ENCODE data around the gene NBPF11.
"Not testable (repeated sequence)": the region's sequence is repeated elsewhere in the genome, so short reads cannot be mapped to it uniquely, and the experiment has no call there.

The NBPF11 gene, protein sequence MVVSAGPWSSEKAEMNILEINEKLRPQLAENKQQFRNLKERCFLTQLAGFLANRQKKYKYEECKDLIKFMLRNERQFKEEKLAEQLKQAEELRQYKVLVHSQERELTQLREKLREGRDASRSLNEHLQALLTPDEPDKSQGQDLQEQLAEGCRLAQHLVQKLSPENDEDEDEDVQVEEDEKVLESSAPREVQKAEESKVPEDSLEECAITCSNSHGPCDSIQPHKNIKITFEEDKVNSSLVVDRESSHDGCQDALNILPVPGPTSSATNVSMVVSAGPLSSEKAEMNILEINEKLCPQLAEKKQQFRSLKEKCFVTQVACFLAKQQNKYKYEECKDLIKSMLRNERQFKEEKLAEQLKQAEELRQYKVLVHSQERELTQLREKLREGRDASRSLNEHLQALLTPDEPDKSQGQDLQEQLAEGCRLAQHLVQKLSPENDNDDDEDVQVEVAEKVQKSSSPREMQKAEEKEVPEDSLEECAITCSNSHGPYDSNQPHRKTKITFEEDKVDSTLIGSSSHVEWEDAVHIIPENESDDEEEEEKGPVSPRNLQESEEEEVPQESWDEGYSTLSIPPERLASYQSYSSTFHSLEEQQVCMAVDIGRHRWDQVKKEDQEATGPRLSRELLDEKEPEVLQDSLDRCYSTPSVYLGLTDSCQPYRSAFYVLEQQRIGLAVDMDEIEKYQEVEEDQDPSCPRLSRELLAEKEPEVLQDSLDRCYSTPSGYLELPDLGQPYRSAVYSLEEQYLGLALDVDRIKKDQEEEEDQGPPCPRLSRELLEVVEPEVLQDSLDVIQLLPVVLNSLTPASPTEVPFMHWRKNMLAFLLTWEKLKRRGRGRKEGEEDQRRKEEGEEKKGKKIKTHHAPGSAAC

DNA sequence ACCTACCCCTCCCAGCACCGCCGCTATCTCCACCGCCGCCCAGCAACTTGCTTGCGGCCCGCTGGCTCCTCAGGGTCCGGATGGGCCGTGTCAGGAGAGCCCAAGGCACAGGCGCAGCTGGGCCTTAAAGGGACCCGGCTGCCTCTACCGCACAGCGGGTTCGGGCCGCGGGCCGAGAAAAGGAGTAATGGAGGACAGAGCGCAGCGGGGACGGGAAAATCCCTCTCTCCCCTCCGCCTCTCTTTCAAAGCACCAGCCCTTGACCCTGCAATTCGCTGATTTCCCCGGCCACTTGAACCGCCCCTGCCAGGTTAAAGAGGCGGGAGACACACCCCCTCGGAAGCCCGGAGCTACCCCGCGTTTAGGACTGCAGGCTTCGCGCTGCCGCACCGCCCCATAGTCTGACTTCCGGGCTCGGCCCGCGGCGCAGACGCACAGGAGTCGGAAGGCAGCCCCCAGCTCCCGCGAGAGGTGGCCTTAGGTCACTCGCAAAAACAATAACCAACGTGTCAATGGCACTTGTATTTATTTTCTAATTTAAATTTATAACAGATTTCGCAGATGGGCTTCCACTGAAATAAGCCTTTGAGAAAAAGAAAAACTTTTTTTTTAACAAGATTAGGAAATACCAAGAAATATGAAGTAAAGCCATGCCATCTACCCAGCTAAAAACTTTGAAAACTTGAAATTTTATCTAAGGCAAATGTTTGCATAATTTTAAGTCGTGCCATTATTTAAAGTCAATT lies at the start of gene NBPF11:
NBPF11 (minus strand) TSS at position 371 of the 746 bp plus-strand sequence. CDS start 25,278 bp downstream, outside the sequence.
- peak; percentile 43 to 70 (median 58) for DNase-seq (ENCODE audit: low read depth in 3 of 3, low spot score in 1 of 3)

DNA sequence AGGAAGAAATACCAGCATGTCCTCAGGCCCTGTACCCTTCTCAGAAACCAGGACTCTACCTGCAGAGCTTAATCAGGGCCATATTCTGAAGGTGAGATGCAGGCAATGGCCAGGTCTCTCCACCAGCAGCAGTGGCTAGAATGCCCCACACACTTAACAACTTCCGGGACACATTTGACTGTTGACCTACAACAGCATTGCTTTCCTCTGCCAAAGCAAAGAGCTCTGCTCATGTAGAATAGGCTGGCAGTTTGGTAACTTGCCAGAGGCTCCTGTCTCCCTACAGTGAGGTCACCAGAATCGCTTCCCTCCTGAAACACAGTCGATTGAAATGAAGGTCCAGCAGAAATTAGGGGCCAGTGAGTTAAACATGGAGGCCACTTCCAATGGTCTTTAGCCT lies 45.3 kb upstream of the NBPF11 start:
- not testable (repeated sequence) for DNase-seq (ENCODE audit: low read depth in 3 of 3, low spot score in 1 of 3)

DNA sequence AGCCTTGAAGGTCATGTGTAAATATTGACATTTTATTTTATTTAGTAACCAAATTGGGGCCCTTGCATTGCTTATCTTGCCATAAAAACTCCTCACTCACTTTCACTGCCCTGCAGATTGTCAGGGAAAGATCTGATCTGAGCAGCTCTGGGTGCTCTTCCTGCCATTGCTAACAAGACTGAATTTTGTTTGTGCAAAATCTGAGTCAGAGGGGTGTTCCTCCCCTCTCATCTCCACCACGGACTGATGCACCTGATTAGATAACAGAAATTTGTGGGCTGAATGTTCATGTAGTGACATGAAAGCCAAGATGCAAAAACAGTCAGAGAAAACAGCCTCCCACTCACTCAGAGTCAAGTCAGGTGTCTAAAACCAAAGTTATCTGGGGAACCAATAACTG lies 44.9 kb upstream of the NBPF11 start:
- DNase-seq (ENCODE audit: low read depth in 3 of 3, low spot score in 1 of 3): not testable (repeated sequence)

DNA sequence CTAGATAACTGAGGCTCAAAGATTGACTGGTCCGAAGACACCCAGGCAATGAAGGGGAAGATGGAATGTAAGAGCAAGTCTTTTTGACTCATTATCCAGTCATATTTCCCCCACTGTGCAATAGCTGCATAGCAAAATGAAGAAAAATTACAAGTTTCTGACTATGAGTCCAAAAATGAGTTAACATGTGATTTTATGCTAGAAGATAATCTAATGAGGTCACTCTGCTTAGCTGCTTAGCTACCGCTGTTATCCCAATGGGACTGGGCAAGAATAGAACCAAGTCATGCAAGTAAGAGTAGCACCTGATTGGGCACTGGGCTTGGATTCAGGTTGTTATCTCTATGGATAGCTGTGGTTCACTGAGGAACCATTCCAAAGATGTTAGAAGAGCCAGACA lies 43.0 kb upstream of the NBPF11 start:
- DNase-seq (ENCODE audit: low read depth in 3 of 3, low spot score in 1 of 3): not testable (repeated sequence)

DNA sequence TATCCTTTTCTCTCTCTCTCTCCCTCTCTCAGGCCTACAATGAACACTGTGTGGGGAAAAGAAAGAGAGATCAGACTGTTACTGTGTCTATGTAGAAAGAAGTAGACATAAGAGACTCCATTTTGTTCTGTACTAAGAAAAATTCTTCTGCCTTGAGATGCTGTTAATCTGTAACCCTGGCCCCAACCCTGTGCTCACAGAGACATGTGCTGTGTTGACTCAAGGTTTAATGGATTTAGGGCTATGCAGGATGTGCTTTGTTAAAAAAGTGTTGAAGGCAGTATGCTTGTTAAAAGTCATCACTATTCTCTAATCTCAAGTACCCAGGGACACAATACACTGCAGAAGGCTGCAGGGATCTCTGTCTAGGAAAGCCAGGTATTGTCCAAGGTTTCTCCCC lies 36.7 kb upstream of the NBPF11 start:
- not testable (repeated sequence) for DNase-seq (ENCODE audit: low read depth in 3 of 3, low spot score in 1 of 3)

DNA sequence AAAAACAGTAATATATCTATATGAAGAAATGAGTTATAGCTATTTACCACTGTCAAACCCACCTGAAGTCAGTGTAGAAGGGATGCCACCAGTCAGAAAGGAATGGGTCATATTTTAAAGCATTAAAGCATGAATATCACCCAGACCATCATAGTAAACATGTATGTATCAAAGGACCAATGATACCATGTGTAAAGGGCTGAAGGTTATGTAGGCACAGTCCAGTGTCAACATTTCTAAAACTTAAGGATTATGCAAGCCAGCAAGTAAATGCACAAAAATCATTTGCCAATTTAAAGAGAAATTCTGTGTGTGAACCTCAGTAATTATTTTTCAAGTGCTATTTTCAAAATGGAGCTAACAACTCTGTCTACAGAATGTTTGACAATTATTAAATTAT lies 26.6 kb upstream of the NBPF11 start:
- DNase-seq (ENCODE audit: low read depth in 3 of 3, low spot score in 1 of 3): not testable (repeated sequence)

DNA sequence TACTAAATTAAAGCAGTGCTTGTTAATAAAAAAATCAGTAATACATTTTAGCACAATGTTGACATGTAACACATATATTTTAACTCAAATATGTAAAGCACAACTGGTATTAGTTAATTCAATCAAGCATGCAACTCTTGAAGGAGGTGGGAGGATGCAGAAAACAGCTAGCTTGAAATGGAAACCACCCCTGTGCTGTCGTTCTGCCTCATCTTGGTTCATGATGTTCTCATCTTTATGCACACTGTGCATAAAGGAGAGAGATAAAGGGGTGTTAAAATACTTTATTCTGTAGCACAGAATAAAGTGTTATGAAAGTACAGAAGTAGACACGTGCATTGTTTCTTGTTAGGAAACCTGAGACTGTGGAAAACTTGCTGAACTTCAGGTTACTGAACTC lies 23.3 kb upstream of the NBPF11 start:
- not testable (repeated sequence) for DNase-seq (ENCODE audit: low read depth in 3 of 3, low spot score in 1 of 3)

DNA sequence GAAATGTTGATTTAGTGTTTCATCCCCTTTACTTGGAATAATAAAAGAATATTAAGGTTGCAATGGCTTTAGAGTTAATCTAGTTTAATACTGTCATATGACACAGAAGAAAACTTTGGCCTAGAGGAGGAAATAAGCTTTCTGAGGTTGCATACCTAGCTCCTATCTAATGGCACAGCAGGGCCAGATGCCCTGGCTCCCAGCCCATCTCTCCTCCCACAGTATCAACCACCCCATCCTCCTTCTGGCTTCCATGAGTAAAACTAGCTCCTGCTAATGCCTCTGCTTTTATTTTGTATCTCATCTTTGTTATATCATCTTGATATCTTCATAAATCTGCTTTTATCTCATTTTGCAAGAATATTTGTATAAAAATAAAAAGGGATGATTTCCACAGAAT lies 19.9 kb upstream of the NBPF11 start:
- not testable (repeated sequence) for DNase-seq (ENCODE audit: low read depth in 3 of 3, low spot score in 1 of 3)

DNA sequence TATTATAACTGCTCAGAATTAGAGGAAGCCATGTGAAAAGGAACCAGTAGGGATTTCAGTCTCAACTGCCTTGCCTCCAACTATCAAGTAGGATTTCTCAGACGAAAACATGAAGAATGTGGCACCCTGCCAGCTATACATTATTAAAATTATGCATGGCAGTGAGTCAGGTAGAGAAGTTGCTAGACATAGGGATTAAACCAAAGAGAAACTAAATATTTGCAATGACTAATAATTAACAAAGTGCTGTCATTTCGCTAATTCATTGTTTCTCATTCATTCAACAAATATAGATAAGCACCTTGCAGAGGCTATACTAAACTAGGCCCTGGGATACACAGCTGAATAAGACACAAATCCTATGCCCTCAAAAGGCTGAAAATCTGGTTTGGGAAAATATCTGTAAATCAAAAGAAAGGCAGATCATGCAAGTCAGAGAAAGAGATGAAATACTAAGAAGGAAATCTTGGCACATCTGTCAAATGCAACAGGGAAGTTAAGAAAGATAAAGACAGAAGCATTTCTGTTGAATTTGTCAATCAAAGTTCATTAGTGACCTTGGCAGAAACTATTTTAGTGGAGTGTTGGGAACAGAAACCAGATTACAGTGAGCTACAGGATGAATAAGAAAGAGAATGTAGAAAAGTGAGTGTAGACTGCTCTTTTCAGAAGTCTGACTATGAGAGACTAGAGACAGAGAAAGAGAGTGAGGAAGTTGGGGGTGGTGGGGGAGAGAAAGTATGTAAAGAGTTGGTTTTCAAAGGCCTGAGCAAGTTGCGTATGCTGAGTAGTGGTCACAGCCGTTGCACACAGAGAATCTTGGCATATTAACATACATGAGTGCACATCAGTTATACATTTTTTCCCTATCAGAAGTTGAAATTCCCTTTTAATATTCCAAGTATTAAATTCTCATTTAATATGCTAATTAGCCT lies 14.7 kb upstream of the NBPF11 start:
- DNase-seq (ENCODE audit: low read depth in 3 of 3, low spot score in 1 of 3): no peak

DNA sequence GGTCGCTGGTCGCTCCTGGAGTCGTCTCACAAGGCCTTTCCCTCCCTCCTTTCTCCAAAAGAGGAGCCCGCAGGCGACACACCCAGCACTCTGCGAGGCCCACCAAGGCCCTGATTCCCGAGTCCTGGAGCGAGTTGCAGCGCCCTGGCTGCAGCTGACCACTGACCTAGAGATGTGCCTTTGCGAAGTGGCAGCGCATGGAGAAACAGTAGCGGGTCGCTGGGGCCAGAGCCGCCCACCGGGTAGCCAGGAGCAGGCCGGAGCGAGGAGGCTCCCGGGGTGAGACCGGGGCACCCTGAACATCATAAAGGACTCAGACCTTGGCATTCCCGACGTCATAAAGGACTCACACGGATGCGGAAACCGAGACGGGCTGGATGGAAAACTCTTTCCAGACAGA lies 10.3 kb upstream of the NBPF11 start:
- DNase-seq (ENCODE audit: low read depth in 3 of 3, low spot score in 1 of 3): no peak

DNA sequence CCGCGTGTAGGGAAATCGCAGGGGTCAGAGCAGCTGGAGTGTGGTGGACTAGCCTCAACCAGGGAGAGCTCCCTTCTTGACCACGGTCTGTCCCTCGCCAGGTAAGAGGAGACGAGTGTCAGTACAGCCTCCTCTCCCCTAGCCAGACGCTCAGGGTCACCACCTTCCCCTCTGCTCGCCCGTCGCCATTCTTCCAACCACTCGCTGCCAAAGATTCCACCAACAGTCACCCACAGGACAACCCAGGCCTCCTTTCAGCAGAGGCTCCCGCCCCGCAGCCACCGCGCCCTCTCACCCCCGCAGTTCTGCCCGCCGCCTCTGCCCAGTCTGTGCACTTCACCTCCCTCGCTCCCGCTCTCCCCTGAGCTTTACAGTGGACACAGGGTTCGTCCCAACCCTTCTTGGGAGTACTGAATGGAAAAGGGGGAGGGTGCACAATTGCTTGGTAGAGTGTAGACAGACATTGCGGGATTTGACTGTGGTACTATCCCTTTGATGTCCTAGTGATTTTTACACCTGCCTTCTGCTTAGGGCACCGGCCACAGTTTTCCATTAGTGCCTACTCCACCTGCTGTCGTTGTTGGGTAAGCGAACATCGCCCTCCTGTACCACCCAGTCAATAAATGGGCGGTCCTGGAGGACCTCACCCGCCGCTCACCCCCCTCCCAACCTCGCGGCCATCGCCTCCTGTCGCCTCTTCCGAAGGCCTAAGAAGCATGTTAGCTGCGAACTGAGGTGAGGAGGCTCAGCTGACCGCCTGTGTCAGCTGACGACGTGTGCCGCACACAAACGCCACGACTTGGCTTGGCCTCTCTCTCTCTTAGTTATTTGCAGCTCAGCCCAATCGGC lies 9.2 kb upstream of the NBPF11 start:
- DNase-seq (ENCODE audit: low read depth in 3 of 3, low spot score in 1 of 3): no peak

DNA sequence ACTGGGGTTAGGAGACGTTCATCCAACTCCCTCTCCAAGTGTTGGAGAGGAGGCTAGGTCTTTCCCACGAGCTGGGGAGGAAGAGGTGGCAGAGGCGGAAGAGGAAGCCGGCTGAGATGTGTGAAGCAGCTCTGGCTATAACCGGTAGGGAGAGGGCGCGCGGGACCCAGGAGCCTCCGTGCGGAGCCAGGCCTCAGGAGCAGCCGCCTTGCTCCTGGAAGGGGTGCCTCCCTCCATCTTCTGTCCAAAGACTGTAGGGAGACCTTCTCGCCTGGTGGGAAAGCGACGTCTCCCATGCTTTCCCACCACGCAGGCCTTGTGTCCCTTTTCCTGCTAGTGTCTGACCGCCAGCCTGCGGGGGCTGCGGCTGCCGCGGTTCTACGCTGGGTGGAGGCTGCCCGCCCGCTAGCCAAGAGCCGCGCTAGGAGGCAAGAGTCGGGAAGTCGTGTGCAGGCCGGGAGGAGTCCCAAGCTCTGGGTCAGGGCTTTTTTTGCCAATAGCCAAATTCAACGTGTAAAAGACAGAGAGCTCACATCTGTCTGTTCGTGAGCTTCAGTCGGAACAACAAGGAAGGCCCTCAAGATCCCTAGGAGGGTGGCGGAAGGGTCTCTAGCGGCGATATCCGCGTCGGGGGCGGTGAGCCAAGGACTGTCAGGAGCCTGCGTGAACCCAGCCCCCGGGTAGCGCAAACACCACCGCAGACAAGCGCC lies 8.4 kb upstream of the NBPF11 start:
- DNase-seq (ENCODE audit: low read depth in 3 of 3, low spot score in 1 of 3): no peak

DNA sequence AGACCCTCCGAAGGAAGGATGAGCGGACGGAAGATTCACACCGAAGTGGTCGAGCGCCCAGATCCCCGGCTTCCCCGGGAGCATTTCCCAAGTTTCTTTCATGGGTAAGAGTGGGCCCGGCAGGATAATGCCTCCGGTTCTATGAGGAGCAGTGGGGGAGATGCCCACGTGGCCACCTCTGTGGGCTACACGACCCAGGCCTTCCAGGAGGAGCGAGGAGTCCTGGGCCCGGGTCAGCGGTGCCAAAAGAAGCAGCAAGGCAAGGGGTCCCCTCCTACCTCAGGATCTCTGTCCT lies 7.9 kb upstream of the NBPF11 start:
- no peak for DNase-seq (ENCODE audit: low read depth in 3 of 3, low spot score in 1 of 3)

DNA sequence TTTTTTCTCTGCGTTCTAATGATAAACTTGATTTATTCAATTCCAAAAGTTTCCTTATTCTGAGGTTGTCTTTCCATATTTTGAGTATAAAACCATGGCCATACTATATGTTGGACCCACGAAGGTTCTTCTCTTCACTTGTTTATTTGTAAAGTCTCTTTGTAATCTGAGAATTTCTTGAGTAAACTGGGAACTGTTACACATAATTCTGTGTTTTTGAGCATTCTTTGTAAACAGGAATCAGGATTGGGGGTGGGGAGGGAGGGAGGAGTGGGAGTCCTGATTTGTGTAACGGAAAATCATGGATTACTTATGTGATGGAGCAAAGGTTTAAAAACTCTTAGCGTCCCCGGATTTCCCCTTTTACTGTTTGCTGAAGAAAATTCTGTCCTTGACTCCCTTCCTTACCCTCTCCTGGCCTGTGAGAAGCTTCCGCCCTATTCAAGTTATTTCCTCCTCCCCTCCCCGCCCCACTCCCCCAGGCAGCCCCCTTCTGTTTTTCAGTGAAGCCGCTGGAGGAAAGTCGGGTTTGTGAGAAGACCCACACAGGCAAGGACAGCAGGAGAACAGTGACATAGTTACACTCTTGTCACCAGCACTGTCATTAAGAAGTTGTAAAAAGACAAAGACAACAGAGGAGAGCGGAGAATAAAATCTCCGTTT lies 6.4 kb upstream of the NBPF11 start:
- no peak for DNase-seq (ENCODE audit: low read depth in 3 of 3, low spot score in 1 of 3)

DNA sequence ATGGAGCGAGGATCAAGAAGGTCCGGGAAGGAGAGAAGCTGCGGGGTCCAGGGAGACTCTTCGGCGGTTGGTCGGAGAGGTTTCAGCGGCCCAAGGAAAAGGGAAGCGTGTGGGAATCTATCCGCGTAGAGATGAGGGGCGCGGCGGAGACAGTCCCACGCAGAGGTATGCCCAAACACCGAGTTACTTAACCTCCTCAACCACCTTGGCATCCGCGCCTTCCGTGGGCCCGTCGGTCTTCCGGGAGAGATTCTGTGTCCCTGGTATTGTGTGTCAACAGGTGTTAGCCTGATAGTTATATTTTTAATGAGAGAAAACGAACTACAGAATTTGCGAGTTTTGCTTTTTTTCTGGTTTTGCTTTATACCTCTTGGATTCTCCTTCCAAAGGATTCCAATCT lies 5.7 kb upstream of the NBPF11 start:
- not testable (repeated sequence) for DNase-seq (ENCODE audit: low read depth in 3 of 3, low spot score in 1 of 3)

DNA sequence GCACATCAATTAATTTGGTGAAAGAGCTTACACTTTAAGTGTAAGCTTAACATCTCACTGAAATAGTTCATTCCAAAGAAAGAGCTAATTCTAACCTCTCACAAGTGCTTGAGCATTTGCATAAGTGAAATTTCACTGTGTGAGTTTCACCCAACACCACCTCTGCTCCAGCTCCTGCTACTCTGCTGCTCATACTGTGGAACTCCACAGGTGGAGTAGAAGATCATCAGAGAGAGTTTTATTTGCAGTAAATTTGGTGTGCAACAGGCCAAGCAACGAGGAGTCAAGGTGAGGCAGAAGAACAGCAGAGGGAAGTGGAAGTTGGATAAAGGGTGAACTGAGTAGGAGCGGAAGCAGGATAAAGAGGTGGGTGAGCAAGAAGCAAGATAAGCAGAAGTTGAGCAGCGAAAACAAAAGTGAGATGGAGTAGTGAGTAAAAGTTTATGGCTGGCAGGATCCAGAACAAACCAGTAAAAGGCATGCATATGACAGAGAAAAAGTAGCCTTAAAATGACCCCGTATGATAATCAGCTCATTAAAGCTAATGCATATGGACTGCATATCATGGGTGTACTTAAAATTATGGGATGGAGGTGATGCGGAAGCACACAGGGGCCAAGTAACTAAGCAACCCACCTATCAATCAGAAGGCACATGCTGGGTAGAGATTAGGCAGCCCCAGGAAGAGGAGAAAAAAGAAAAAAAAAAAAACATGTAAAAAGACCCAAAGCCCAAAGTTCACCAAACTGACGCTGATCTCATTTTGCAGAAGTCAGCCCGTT lies 3.6 kb upstream of the NBPF11 start:
- DNase-seq (ENCODE audit: low read depth in 3 of 3, low spot score in 1 of 3): not testable (repeated sequence)

DNA sequence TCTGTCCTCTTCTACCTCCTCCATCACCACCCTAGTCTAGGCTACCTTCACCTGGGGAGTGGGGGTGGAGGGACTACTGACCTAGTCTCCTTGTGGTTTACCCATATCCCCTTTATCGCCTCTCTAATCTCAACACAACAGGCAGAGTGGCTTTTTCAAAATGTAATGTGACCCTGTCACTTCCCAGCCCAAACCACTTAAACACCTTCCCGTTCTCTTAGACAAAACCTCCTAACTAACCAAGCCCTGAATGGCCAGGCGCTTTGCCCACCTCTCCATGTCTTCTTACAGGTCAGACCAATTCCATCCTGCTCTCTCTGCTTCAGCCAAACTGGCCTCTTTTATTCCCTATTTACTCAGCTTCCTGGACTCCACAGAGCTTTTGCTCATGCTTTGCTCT lies 714 bp upstream of the NBPF11 start:
- DNase-seq (ENCODE audit: low read depth in 3 of 3, low spot score in 1 of 3): not testable (repeated sequence)

DNA sequence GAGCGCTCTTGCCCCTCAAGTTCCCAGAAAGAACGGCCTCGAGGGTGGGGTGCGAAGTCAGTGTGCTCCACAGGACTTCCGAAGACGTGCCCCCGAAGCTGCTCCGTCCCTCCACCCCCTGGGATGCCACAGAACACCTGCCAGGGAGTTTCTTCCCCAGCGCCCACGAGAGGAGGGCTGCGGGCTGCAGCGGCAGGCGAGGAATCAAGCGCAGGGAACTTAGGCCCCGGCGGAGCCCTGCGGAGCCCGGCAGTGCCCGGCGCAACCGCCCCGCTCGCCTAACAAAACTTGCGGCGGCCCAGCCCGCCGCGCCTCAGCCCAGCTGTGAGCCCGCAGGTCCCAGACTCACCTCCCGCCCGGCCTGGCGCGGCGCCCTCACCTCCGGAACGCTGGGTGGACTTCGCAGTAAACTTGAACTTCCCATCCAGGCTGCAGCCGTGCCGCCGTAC lies 686 bp downstream of the NBPF11 start:
- DNase-seq (ENCODE audit: low read depth in 3 of 3, low spot score in 1 of 3): not testable (repeated sequence)

Data from stimulated activated CD4-positive, alpha-beta T cell treated with anti-CD3 and anti-CD28 coated beads, TNF-alpha, amount 100 ng/mL, for 1 hour (primary cell).